GM11168 (cell line): ENCODE results near the gene MAGI2.
"Not testable (repeated sequence)": the region's sequence is repeated elsewhere in the genome, so short reads cannot be mapped to it uniquely, and the experiment has no call there.

Experiments
- in situ Hi-C: fragments of 300-500 bp; cut with MboI; formaldehyde crosslinking; loops from one replicate; pipeline ENCODE4 v1.12.0; 2022; ENCODE audit warnings: low sequenced_read_pairs; ENCODE audit not compliant: unreplicated experiment

Gene MAGI2

DNA sequence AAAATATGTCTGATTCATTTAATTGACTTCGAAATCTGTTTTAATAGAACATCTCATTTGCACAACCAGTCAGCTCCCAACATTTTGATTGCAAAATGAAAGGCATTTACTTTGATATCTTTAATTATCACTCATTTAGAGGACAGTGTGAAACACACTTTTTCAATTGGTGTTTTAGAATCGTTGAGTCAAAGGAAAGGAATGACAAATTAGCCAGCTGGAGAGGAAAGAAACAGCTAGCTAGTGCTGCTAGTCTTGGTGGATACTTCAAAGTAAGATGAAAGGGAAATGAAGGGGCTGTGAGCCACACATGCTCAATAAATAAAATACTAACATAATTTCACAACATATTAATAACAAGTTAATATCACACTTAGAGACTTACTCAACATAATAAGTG is 1084.7 kb downstream of the MAGI2 start:
- in situ Hi-C loops = no loop called here

DNA sequence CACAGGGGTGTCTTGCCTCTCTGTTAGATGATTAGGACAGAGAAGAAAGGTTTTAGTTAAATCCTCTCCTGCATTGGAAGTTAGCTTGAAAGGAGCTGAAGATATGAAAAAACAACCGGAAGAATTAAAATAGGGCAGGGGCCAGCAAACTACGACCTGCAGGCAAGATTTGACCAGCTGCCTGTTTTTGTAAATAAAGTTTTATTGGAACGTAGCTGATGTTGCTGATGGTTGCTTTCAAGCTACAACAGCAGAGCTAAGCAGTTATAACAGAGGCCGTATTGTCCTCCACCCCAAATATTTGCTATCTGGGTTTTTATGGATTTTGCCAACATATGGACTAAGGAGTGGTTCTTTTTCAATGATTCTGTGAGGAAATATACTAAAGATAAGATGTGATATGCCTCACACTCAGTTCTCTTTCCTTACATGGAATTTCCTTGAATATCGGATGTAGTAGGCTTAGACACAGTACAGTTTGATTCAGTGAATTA is 1086.1 kb downstream of the MAGI2 start:
- in situ Hi-C loops = no loop called here

DNA sequence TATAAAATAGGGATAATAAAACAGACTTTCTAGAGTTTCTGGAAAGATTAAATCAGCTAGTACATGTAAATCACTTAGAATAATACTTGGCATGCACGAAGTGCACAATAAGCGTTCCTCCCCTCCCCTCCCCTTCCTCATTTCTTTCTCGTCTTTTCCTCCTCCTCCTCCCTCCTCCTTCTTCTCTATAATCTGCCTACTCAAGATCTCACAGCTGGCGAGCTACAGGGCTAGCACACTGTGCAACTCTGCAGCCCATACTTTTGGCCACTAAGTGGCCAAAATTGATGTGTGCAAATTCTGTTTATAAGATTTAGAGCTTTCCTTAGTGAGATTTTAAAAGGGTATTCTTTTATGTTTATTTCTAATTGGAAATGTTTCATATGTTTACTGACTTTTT is 1089.6 kb downstream of the MAGI2 start:
- in situ Hi-C loops = no loop called here

- in situ Hi-C loops = no loop called here
Observed at GRCh38 chr7:78359836-78360235, 1093.6 kb downstream of the MAGI2 start.

DNA sequence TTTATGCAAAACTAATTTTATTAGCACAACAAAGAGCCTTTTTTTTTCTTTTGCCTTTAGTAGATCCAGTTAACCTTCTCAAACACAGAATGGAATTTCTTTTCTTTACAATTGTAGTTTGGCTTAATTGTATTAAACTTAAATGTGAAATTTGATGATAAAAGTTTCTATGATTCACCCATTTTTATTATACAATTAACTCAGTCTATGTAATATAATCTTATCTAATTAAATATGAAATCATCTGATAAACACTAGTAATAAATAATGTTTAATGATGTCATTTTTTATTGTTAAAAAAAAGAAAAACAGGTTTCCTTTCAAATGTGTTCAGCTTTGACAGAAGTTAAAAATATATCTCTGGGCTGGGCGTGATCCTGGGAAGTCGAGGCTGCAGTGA is 1095.8 kb downstream of the MAGI2 start:
- in situ Hi-C loops = no loop called here

DNA sequence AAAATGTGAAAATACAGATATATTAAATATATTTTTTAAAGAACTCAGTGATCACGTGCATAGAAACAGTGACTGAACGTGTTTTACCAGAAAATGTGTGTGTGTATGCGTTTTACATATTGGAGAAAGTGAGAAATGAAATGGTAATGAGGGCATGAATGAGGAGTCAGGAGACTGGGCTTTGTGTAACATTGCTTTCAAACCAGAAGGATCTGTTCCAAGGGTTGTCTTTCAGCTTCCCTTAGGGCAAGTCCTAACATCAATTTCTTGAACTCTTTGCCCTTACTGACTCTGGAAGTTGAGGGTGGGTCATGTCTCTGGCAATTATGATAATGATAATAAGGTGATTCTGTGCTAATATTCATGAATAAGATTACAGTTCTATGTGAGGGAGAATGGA is 1097.6 kb downstream of the MAGI2 start:
- in situ Hi-C loops = no loop called here

DNA sequence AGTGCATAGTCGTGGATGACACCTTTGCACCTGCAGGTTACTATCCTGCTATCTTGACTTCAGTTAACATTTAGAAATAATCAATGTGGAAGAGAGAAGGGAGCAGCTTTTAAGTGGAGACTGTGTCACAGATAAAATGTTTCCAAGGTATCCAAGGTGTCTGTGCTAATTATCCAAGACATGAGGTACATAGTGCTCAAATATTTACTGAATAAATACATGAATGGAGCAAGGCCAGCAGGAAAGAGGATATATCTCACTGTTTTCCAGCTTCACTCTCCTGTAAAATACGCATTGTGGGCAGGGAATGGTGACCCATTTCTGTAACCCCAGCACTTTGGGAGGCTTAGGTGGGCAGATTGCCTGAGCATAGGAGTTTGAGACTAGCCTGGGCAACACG is 1102.5 kb downstream of the MAGI2 start:
- in situ Hi-C loops = no loop called here

- in situ Hi-C loops = no loop called here
Observed at GRCh38 chr7:78350391-78350790, 1103.1 kb downstream of the MAGI2 start.

DNA sequence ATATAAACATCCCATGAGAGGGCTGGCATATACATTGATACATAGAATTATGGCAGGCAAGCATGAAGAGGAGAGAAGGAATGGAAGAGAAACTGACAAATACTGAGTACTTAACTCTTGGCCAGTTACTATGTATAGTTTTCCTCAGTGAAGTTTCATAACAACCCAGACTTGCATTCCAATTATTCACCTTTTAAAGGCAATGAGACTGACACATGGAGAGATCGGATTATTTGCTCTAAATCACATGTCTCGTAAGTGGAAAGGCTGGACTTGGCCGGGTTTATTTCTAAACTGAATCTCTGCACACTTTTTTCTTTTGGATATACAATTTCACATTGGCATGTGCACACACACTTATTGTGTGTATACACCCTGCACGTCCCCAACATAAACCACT is 1106.6 kb downstream of the MAGI2 start:
- in situ Hi-C loops = no loop called here

GRCh38 chr7:78345979-78346378 is 1107.5 kb downstream of the MAGI2 start:
- in situ Hi-C loops = no loop called here

GRCh38 chr7:78345293-78345911 is 1108.1 kb downstream of the MAGI2 start:
- in situ Hi-C loops = no loop called here

- in situ Hi-C loops = no loop called here
Observed at GRCh38 chr7:78334426-78334825, 1119.0 kb downstream of the MAGI2 start.

DNA sequence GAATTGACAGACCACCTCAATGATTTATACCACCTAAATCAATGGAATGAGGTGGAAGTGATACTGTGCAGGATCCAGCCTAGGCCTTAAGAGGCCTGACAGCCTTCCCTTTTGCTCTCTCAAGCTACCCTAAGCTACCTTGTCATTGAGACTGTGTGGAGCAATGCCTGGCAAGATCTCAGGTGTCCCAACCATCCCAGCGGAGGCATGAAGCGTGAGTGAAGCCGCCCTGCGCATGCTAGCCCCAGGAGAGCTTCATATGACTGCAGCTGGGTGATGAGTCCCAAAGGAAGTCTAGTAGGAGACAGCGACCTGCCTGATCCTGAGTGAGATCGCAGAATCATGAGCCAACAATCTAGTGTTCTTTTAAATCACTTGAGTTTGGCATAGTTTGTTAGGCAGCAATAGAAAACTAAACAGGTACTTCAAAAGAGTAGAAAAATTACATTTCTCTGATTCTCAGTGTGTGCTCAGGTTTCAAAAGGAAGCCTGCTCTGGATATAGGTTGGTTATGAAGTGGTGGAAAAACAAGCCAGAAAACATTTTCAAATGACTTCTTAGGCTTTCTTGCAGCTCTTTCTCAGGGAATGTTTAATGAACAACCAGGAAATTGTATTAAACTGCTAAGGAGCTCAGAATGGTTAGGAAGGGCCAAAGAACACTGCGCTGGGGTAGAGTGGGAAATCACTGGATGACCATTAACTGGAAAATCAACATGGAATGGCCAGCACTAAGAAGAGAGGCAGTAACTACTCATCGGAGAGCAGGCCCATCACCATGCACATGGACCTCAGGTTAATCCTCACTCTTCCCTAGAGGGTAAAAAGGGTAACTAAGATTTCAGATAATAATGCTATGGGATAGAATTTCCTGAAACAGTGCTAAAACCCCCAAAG is 1119.7 kb downstream of the MAGI2 start:
- in situ Hi-C loops = no loop called here

DNA sequence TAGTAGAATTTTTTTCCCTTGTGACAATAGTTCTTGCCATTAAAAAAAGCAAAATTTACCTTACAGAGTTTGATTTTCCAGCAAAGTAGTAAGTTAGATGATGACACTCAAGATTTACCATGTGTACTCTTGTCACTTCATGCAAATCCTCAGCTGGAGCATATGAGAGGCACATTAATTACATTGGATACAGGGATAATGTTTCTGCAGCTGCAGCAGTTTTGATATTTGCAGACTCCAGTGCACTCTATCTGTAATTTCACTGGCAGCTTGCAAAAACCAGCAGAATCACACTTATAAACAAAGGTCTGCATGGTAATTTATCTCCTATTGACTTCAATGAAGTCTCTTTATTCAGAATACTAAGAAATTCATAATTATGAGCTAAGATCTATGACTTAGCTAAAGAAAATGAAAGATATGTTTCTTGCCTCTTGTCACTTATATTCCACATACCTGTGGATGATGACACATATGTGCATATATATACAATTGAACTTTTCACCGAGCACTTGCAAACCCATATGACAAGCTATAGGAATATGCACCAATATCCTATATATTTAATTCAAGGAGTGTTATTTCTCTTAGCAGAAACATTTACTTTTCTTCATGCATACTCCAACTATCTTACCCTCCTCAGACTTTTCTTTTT is 1124.3 kb downstream of the MAGI2 start:
- in situ Hi-C loops = no loop called here

- in situ Hi-C loops = no loop called here
Observed at GRCh38 chr7:78327718-78328117, 1125.7 kb downstream of the MAGI2 start.

GRCh38 chr7:78326876-78327275 is 1126.6 kb downstream of the MAGI2 start:
- in situ Hi-C loops = no loop called here

- in situ Hi-C loops = no loop called here
Observed at GRCh38 chr7:78326189-78326588, 1127.3 kb downstream of the MAGI2 start.

- in situ Hi-C loops = no loop called here
Observed at GRCh38 chr7:78323118-78323517, 1130.3 kb downstream of the MAGI2 start.

- in situ Hi-C loops = not testable (repeated sequence)
Observed at GRCh38 chr7:78322231-78322630, 1131.2 kb downstream of the MAGI2 start.

- in situ Hi-C loops = no loop called here
Observed at GRCh38 chr7:78317371-78317770, 1136.1 kb downstream of the MAGI2 start.

DNA sequence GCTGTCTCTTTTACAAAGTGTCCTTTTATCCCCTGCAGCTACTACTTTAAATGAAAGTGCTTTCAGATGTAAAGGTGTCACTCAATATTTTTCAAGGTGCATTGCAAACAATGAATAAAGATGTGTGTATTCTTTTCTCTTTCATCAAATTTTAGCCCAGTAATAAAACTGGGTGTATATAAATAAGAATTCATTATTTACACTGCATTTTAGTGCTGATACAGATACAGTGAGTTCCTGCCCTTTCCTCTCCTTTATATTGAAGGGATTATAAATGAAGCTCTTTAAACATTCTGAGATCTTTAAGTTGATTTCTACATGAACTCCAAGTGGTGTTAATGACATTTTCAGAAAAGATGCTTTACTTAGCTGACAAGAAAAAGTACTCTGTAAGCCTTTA is 1137.4 kb downstream of the MAGI2 start:
- in situ Hi-C loops = no loop called here
